Activated T-helper 1 cell treated with anti-CD3 and anti-CD28 coated beads, Interleukin-12 subunit alpha, Interleukin-12 subunit beta, Interleukin-2, Interleukin-4 antibody, amounts not matched to agents 30 ng/mL and 10 ng/mL and 1 ng/mL, durations not matched to agents 14 hours and 24 hours and 36 hours (primary cell): ENCODE results near the gene HEG1. TPM values are rescaled to one million over a fixed set of nuclear protein-coding genes. Genes with fewer than 3 reads are reported as not detected.
"Not testable (repeated sequence)": the region's sequence is repeated elsewhere in the genome, so short reads cannot be mapped to it uniquely, and the experiment has no call there.

Experiments
- DNase-seq: peaks from one replicate; pipeline ENCODE4 v3.0.0; 2021; ENCODE audit warnings: low spot score
- H3K27ac Mint-ChIP-seq: one replicate; pipeline ENCODE4 v1.8.0; 2021; ENCODE audit warnings: mild to moderate bottlenecking, mixed read lengths
- H3K27me3 Mint-ChIP-seq: one replicate; pipeline ENCODE4 v1.8.0; 2022; ENCODE audit warnings: mild to moderate bottlenecking, moderate library complexity, mixed read lengths; ENCODE audit not compliant: insufficient read depth
- H3K36me3 Mint-ChIP-seq: one replicate; pipeline ENCODE4 v1.8.0; 2021; ENCODE audit warnings: low read depth, mixed read lengths
- H3K4me1 Mint-ChIP-seq: one replicate; pipeline ENCODE4 v1.8.0; 2021; ENCODE audit warnings: low read depth, mixed read lengths
- H3K4me3 Mint-ChIP-seq: one replicate; pipeline ENCODE4 v1.8.0; 2021; ENCODE audit warnings: mild to moderate bottlenecking, moderate library complexity, mixed read lengths
- H3K9me3 Mint-ChIP-seq: one replicate; pipeline ENCODE4 v1.8.0; 2021; ENCODE audit warnings: mixed read lengths
- intact Hi-C: fragments of 100-400 bp; cut with micrococcal nuclease; formaldehyde crosslinking; loops from one replicate; pipeline ENCODE4 v1.15.1; 2024
- total RNA-seq: library from RNA; stranded (reverse); gene quantifications from 2 replicates; pipeline ENCODE4 v1.2.3, GENCODE V29; 2022

Gene HEG1
- total RNA-seq, 1 donor from 2014 or later, result 45.1 TPM

GRCh38 chr3:124960698-124961097, 95.1 kb downstream of the HEG1 start:
- intact Hi-C loops, result no loop called here
- H3K36me3 Mint-ChIP-seq, result no peaks in the 10 kb centered on the region
- no peak for DNase-seq
- H3K9me3 Mint-ChIP-seq, result peaks cover 3% of the 10 kb centered on the region
- H3K4me1 Mint-ChIP-seq, result no peaks in the 10 kb centered on the region
- peaks cover 13% of the 10 kb centered on the region for H3K27me3 Mint-ChIP-seq
- no peak overlapping the region for H3K27ac Mint-ChIP-seq
- no peak overlapping the region for H3K4me3 Mint-ChIP-seq

GRCh38 chr3:124960105-124960504, 95.7 kb downstream of the HEG1 start:
- H3K27ac Mint-ChIP-seq, result no peak overlapping the region
- intact Hi-C loops, result no loop called here
- H3K9me3 Mint-ChIP-seq, result peaks cover 3% of the 10 kb centered on the region
- no peak overlapping the region for H3K4me3 Mint-ChIP-seq
- H3K27me3 Mint-ChIP-seq, result peaks cover 16% of the 10 kb centered on the region
- DNase-seq, result no peak
- no peaks in the 10 kb centered on the region for H3K4me1 Mint-ChIP-seq
- no peaks in the 10 kb centered on the region for H3K36me3 Mint-ChIP-seq

DNA sequence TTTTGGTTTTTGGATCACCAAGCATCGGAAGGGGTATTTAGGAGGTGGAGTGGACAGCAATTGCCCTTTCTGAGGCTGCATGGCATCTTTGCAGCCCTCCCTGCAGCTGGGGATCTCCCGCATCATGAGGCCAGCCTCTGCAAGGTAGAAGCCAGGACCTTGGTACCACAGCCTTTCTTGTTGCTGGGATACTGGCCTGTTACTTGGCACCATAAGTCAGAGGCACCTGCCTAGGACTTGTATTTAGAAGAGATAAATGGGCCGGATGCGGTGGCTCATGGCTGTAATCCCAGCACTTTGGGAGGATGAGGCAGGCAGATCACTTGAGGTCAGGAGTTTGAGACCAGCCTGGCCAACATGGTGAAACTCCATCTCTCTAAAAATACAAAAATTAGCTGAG, 97.8 kb downstream of the HEG1 start:
- H3K27ac Mint-ChIP-seq, H3K9me3 Mint-ChIP-seq, H3K4me1 Mint-ChIP-seq, H3K36me3 Mint-ChIP-seq, H3K4me3 Mint-ChIP-seq, intact Hi-C loops, DNase-seq: not testable (repeated sequence)
- peaks cover 27% of the 10 kb centered on the region for H3K27me3 Mint-ChIP-seq

- H3K27me3 Mint-ChIP-seq, result peaks cover 30% of the 10 kb centered on the region
- no peak overlapping the region for H3K27ac Mint-ChIP-seq
- DNase-seq, result no peak
- intact Hi-C loops, result no loop called here
- H3K4me1 Mint-ChIP-seq, result no peaks in the 10 kb centered on the region
- no peaks in the 10 kb centered on the region for H3K36me3 Mint-ChIP-seq
- H3K9me3 Mint-ChIP-seq, result peaks cover 3% of the 10 kb centered on the region
- H3K4me3 Mint-ChIP-seq, result no peak overlapping the region
Measured at GRCh38 chr3:124952282-124952855, 103.4 kb downstream of the HEG1 start.

DNA sequence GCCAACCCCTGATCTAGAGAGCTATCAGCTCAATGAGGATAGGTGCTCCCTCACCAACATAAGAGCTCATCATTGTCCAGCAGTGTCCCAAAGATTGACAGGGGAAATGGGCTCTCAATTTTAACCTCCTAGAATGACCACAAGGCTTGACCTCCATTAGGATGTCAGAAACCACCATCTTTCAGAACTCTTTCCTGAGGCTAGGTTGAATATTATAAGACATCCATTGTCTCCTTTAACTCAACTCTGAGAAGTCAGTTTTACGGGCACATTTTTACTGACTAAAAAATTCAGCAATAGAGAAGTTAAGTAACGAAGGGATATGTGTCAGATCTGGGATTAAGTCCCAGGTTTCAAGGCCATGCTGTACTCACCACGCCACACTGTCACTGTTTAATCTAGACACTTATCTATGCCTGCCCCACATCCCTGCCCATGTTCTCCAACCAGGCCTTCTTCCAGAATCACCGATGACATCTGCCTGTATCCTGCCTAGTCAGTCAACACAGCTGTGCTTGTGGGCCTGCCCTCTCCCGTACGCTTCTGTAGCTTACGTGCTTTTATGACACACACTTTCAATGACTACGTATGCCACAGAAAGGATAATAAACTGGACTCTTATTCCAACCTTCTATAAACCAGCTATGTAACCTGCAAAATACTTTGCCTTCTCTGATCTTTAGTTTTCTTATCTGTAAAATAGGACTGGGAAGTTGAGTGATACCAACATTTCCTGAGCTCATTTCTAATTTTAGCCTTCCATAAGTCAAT, 104.1 kb downstream of the HEG1 start:
- intact Hi-C loops, result no loop called here
- Mint-ChIP-seq H3K27ac (no peak overlapping the region), H3K27me3 (peaks cover 30% of the 10 kb centered on the region), H3K9me3 (no peaks in the 10 kb centered on the region), H3K4me1 (no peaks in the 10 kb centered on the region), H3K36me3 (no peaks in the 10 kb centered on the region), H3K4me3 (no peak overlapping the region)
- DNase-seq, result no peak

GRCh38 chr3:124950026-124950425, 105.8 kb downstream of the HEG1 start:
- no peaks in the 10 kb centered on the region for H3K4me1 Mint-ChIP-seq
- no peaks in the 10 kb centered on the region for H3K36me3 Mint-ChIP-seq
- intact Hi-C loops, result no loop called here
- no peak overlapping the region for H3K4me3 Mint-ChIP-seq
- peaks cover 33% of the 10 kb centered on the region for H3K27me3 Mint-ChIP-seq
- DNase-seq, result no peak
- no peak overlapping the region for H3K27ac Mint-ChIP-seq
- no peaks in the 10 kb centered on the region for H3K9me3 Mint-ChIP-seq

DNA sequence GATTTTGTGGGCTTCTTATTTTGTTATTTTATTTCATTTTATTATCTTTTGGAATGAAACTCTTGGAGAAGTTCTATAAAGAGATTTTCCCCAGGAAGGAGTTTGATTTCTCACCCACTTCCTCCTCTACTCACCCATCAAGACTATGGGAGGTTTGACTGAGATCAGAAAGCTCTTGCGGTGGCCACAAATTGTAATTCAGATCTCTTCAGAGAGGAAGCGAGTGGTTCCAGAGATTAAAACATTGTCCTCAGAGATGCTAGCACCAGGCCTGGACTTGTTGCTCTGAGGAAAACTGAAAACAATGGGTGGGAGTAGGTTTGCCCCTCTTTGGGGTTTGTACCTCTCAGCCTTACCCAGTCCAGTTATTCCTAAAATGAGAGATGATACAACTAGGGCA, 113.2 kb downstream of the HEG1 start:
- intact Hi-C loops, result no loop called here
- Mint-ChIP-seq H3K4me1 (no peaks in the 10 kb centered on the region), H3K9me3 (no peaks in the 10 kb centered on the region), H3K27ac (no peak overlapping the region), H3K4me3 (no peak overlapping the region), H3K27me3 (peaks cover 22% of the 10 kb centered on the region), H3K36me3 (no peaks in the 10 kb centered on the region)
- DNase-seq, result no peak

DNA sequence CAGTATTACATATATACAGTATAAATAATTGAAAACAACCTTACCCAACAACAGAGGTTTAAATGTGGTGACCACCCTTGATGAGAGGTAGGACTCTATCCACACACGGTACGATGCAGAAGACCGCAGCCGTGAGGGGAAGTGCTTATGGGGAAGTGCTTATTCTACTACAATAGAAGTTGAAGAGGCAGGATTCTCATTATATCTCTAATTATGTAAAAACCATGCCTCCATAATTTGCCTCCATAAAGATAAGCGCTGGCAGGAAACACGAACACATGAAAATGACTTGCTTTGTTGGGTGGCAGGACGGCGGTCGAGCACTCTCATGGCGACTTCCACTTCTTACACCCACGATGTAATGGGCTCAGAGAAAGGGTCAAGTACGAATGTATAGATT, 114.0 kb downstream of the HEG1 start:
- no peak for DNase-seq
- no peaks in the 10 kb centered on the region for H3K9me3 Mint-ChIP-seq
- intact Hi-C loops, result no loop called here
- H3K27ac Mint-ChIP-seq, result no peak overlapping the region
- H3K27me3 Mint-ChIP-seq, result peaks cover 22% of the 10 kb centered on the region
- H3K4me1 Mint-ChIP-seq, result no peaks in the 10 kb centered on the region
- no peak overlapping the region for H3K4me3 Mint-ChIP-seq
- no peaks in the 10 kb centered on the region for H3K36me3 Mint-ChIP-seq

DNA sequence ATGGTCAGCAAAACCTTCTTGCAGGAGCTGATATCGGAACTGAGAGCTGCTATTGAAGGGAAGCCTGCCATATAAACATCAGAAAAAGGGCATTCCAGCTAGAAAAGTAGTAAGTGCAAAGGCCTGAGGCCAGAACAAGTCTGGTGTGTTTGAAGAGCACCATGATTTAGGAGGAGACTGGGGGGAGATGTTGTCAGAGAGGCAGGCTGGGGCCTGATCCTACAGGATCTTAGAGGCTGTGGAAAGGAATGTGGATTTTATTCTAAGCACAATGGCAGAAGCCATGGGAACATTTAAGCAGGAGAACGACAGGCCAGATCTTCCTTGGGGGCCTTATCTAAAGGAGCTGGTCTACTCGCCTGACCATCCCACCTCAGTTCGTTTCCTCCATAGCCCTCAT, 116.1 kb downstream of the HEG1 start:
- Mint-ChIP-seq H3K27me3 (peaks cover 23% of the 10 kb centered on the region), H3K4me1 (no peaks in the 10 kb centered on the region), H3K36me3 (no peaks in the 10 kb centered on the region), H3K9me3 (no peaks in the 10 kb centered on the region), H3K27ac (no peak overlapping the region), H3K4me3 (no peak overlapping the region)
- intact Hi-C loops, result no loop called here
- no peak for DNase-seq

DNA sequence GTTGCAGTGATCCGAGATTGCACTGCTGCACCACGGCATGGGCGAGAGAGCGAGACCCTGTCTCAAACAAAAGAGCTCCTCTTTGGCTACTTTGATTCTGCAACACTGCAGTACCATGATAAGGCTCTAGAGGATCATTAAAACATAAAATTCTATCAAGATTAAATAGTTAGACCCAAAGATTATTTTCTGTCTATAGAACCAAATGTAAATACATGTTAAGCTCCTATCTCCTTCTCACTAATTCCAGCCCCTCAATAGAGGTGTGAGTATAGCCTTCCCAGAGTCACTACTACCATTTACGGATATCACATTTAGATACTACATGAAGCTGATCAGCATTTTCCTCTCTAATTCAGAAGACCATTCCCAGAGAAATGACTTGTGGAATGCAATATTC, 116.9 kb downstream of the HEG1 start:
- Mint-ChIP-seq H3K27me3 (peaks cover 30% of the 10 kb centered on the region), H3K27ac (no peak overlapping the region), H3K36me3 (no peaks in the 10 kb centered on the region), H3K4me1 (no peaks in the 10 kb centered on the region), H3K4me3 (no peak overlapping the region), H3K9me3 (no peaks in the 10 kb centered on the region)
- intact Hi-C loops, result no loop called here
- no peak for DNase-seq

DNA sequence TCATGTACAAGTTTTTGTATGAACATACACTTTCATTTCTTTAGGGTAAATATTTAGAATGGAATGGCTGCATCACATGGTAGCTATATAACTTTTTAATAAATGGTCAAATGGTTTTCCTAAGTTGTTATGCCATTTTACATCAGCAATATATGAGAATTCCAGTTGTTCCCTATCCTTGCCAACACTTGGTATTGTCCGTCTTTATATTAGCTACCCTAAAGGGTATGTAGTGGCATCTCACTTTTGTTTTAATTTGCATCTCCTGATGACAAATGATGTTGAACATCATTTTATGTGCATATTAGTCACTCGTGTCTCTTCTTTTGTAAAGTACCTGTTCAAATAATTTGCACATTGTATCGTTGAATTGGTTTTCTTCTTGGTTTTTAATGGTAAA, 118.7 kb downstream of the HEG1 start:
- intact Hi-C loops, result no loop called here
- no peak overlapping the region for H3K4me3 Mint-ChIP-seq
- no peak for DNase-seq
- H3K27ac Mint-ChIP-seq, result no peak overlapping the region
- H3K9me3 Mint-ChIP-seq, result no peaks in the 10 kb centered on the region
- H3K4me1 Mint-ChIP-seq, result no peaks in the 10 kb centered on the region
- no peaks in the 10 kb centered on the region for H3K36me3 Mint-ChIP-seq
- peaks cover 33% of the 10 kb centered on the region for H3K27me3 Mint-ChIP-seq

DNA sequence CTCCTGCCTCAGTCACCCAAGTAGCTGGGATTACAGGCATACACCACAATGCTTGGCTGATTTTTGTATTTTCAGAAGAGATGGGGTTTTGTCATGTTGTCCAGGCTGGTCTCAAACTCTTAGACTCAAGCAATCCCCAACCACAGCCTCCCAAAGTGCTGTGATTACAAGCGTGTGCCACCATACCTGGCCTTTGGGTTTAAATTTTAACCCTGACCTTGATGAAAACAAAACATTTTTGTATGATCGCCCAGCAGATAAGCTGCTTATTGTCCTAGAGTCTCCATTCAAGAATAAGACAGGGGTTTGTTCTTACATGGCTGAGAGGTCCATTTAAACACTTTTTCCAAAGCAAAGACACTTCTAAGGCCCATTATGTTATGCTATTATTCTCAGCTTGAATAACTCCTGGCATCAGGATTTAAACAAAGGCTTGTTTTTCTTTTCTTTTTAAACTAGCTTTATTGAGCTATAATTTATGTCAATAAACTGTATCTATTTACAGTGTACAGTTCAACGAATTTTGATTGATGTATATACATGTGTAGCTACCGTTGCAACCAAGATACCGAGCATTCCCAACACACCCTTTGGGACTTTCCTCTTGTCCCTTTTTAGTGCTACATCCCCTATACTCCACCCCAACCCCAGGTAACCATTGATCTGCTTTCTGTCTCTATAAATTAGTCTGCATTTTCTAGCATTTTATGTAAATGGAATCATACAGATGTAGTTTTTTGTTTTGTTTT, 119.8 kb downstream of the HEG1 start:
- no peaks in the 10 kb centered on the region for H3K4me1 Mint-ChIP-seq
- H3K27ac Mint-ChIP-seq, result no peak overlapping the region
- no peak overlapping the region for H3K4me3 Mint-ChIP-seq
- no peak for DNase-seq
- H3K27me3 Mint-ChIP-seq, result peaks cover 33% of the 10 kb centered on the region
- no peaks in the 10 kb centered on the region for H3K36me3 Mint-ChIP-seq
- intact Hi-C loops, result no loop called here
- no peaks in the 10 kb centered on the region for H3K9me3 Mint-ChIP-seq

- no peaks in the 10 kb centered on the region for H3K36me3 Mint-ChIP-seq
- no peak for DNase-seq
- H3K27ac Mint-ChIP-seq, result no peak overlapping the region
- no peaks in the 10 kb centered on the region for H3K9me3 Mint-ChIP-seq
- H3K4me3 Mint-ChIP-seq, result no peak overlapping the region
- intact Hi-C loops, result no loop called here
- H3K27me3 Mint-ChIP-seq, result peaks cover 40% of the 10 kb centered on the region
- H3K4me1 Mint-ChIP-seq, result no peaks in the 10 kb centered on the region
Measured at GRCh38 chr3:124935264-124935663, 120.5 kb downstream of the HEG1 start.
